PC-9 (cell line): ENCODE measurements around the gene EPHB1.

ENCODE experiments used
- EZH2 ChIP-seq: fragments of 200-600 bp; sonication (generic); IDR thresholded peaks from 2 replicates; pipeline ENCODE4 v1.8.0; 2017; ENCODE audit warnings: antibody characterized with exemption, low read depth
- TF ChIP-seq, protein P1 (sequence below): fragments of 200-600 bp; sonication (generic); conservative IDR thresholded peaks from 2 replicates; pipeline ENCODE4 v1.6.1; 2017; ENCODE audit warnings: mixed run types, antibody characterized with exemption, mild to moderate bottlenecking, moderate library complexity

DNA sequence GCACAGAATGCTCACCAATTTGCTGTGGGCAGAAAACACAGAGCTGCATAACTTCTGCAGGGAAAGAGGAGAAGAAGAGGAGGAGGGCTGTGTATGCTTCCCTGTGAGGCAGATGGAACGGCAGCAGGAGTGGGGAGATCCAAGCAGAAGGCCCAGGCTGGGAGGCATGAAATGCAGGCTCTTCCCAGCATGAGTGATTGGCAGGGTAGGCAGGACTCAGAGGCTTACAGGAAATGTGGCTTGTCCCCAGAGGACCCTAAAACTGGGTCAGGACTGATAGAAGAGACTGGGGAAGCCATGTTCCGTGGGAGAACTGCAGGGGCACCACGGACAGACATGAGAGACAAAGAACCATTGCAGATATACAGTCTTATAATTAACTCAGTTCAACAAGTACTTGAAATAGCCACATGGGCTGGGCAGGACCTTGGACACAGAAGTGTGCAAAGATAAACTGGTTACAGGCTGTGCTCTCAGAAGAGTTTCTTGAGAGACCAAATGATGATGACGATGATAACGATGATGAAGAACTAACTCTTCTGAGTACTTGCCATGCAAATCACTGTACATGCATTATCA is 286.9 kb downstream of the EPHB1 start:
- TF ChIP-seq, protein P1, sequence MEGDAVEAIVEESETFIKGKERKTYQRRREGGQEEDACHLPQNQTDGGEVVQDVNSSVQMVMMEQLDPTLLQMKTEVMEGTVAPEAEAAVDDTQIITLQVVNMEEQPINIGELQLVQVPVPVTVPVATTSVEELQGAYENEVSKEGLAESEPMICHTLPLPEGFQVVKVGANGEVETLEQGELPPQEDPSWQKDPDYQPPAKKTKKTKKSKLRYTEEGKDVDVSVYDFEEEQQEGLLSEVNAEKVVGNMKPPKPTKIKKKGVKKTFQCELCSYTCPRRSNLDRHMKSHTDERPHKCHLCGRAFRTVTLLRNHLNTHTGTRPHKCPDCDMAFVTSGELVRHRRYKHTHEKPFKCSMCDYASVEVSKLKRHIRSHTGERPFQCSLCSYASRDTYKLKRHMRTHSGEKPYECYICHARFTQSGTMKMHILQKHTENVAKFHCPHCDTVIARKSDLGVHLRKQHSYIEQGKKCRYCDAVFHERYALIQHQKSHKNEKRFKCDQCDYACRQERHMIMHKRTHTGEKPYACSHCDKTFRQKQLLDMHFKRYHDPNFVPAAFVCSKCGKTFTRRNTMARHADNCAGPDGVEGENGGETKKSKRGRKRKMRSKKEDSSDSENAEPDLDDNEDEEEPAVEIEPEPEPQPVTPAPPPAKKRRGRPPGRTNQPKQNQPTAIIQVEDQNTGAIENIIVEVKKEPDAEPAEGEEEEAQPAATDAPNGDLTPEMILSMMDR, result no peak
- no peak for TF ChIP-seq EZH2
